Left colon (tissue), 2 donors: ENCODE measurements around the gene LPP. TPM values are rescaled to one million over a fixed set of nuclear protein-coding genes. Genes with fewer than 3 reads are reported as not detected.

Experiments used
- ATAC-seq: fragments of 200-7000 bp; cut with Tn5 transposase; one replicate; pipeline ENCODE4 v1.9.1; 2020; ENCODE audit warnings: mild to moderate bottlenecking, moderate library complexity
- DNase-seq, 2 donors: peaks; one replicate each; pipeline ENCODE4 v3.0.0-alpha.2; 2020
- intact Hi-C, 2 donors: fragments of 100-400 bp; cut with DNase I in 1 of 2; cut with micrococcal nuclease in 1 of 2; formaldehyde crosslinking; loops; one replicate each; pipeline versions ENCODE4 v1.11.2 to v1.14.0; 2022; cut with DNase I, micrococcal nuclease
- total RNA-seq, 2 donors: library from RNA; stranded (reverse); fragmentation: NEBNext Ultra II Directional; extraction: Animal tissue kit (Norgen Biotek cat#: 25700); gene quantifications; one replicate each; pipeline ENCODE4 v1.2.1, GENCODE V29; 2021
- donor health status: DM: no; HTN: no; CAD: no.
- donor health status: DM: yes; HTN: yes; CAD: no.

LPP gene
- total RNA-seq, 2 donors from 2014 or later: 228 to 258 TPM

DNA sequence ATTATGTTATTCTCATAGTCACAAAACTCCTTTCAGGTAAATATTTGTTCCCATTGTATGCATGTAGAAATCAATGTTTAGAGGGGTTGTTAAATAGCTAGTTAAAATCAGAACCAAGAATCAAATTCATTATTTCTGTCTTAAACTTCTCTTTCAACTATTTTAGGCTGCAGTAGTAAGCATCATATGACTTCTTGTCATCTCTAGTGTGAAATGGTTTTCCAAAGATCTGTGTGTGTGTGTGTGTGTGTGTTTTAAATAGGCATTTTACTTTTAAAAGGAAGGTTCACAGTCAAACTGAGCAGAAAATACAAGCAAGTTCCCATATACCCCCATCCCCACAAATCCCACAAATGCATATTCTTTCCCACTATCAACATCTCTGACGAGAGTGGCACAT is 506.5 kb downstream of the LPP start:
- DNase-seq (no peak), ATAC-seq (no peak)
- intact Hi-C loops: no loop called here

DNA sequence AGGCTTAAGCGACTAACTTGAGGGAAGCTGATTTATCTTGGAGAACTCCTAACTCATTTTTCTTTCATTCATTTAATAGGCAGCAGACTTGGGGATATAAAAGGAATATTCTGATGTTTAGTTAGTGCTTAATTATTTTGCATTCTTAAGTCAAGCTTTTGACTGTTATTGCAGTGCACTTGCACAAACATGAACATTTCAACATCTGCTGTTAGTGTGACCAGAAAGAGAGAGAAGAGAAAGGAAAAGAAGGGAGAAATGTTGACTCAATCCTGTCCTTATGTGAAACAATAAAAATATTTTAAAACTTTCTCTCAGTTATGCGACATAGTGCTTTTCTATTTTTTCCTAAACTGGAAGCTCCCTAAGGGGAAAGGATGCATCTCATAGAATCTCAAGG is 507.8 kb downstream of the LPP start:
- DNase-seq (no peak), ATAC-seq (no peak)
- intact Hi-C loops: no loop called here

DNA sequence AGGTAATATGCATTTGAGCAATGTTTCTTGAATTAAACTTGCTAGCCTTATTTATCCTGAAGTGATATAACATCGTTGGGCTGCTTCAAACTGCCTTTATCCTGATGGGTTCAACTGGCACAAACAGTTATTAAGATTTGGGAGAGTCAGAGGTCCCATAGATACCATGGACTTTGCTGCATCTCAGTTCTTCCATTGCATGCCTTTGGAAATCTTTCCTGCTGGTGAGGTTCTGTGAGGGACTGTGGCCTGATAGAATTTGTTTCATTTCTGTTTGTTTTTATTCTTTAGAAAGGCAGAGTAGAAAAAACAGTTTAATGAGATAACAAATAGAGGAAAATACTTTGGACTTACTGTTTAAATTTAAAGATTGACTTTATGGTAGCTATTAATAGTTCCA is 508.3 kb downstream of the LPP start:
- ATAC-seq (no peak), DNase-seq (no peak)
- intact Hi-C loops: no loop called here

DNA sequence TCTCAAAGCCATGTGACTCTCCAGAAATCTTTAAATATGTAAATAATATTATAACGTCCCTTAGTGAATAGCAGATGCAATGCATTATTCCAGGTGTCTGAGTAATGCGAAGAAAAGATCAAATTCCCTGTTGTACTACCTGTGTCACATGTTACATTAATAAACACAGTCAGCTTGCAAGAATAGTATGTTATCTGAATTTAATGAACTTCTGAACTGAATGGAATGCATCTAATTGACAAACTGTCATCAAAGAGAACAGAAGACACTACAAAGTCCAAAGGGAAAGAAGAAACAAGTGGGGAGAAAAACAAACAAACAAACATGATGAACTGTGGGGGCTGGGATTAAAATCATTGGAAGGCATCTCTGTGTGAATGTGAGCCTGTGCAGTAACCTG is 508.8 kb downstream of the LPP start:
- intact Hi-C loops: no loop called here
- no peak for ATAC-seq
- no peak for DNase-seq

DNA sequence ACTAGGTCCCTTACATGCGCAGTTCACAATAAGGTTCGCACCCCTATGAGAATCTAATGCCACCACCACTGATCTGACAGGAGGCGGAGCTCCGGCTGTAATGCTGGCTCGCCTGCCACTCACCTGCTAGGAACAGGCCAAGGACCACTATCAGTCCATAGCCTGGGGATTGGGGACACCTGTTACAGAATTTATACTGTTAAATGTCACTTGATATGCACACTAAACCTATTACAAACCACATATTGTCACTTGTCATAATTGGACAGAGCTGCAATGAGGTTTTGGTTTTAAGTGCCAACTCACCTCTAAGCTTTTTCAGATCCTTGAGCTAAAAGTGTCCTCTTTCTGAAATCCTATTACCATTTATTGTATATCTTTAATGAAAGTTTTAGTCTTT is 509.9 kb downstream of the LPP start:
- no peak for ATAC-seq

DNA sequence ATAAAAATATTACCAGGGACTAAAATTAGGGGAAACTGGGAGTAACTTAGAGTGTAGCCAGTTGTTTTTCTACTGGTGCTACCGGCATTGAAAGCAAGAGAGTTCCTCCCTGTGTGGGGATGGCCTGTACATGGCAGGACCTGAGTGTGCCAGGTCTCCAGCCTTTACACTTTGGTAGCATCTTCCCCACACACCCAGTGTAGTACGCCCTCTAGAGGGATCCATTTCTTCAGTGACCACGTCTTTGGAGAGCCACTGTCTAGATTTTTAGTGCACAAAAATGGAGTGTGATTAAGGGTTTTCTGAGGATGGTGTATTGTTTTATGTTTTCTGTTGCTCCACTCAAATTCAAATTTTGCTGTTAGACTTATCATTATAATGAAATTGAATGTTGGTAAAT is 510.8 kb downstream of the LPP start:
- DNase-seq: no peak
- intact Hi-C loops: no loop called here
- peak; percentile 72 for ATAC-seq

More for the DNA sequence above, 509.9 kb downstream of the LPP start:
- no peak for DNase-seq
- intact Hi-C loops: no loop called here

DNA sequence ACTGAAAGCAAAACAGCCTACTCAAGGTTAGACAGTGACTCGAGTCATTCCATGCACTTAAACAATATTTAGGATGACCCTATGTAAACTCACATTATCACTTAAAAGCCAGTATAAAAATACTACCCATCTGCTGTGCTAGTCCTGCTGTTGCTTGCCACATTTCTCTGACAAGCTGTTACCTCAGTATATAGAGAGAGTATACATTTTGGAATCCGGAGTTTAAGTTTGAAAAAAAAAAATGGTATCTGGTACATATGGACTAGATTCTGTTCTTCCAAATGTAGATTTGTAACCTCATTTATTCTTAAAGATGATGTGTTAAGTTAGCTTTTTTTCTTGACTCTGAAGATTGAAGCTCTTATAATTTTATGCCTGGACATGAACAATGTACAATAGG is 514.0 kb downstream of the LPP start:
- DNase-seq (no peak), ATAC-seq (no peak)
- intact Hi-C loops: no loop called here

DNA sequence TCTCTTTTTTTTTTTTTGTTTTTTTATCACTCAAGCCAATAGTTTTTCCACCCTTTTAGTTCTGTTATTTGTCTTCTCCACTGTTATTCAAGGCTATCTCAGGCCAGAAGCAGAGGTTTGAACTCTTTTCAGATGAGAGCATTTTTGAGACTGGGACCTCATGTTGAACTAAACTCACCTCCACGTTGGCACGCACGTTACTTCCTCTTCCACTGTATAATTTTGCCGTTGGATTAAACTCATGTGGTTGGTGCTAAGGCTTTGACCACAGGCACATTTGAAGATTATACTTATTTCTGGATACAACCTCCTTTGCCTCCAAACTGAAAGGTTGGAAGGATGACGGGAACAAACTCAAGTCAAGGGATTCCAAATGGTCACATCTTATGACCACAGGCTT is 516.5 kb downstream of the LPP start:
- ATAC-seq: no peak

DNA sequence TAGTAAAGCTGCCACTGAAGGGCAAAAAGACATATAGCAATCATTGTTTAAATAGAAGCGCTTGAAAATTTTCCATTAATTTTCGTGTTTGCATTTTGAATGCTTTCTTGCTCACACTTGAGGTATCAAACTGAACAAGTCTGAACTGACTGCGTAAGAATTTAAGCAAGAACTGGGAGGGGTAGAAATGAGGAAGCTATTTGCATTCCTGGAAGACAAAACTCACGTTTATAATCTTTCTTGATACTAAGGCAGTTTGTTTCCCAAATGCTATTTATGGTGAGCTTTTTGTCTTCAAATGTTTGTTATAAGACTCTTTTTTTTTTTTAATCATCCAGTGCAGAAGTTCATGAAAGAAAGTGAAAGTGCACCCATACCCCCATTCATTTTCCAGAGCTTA is 518.0 kb downstream of the LPP start:
- ATAC-seq (no peak), DNase-seq (no peak)
- intact Hi-C loops: no loop called here

More for the DNA sequence above, 516.5 kb downstream of the LPP start:
- intact Hi-C loops: no loop called here
- no peak for DNase-seq

DNA sequence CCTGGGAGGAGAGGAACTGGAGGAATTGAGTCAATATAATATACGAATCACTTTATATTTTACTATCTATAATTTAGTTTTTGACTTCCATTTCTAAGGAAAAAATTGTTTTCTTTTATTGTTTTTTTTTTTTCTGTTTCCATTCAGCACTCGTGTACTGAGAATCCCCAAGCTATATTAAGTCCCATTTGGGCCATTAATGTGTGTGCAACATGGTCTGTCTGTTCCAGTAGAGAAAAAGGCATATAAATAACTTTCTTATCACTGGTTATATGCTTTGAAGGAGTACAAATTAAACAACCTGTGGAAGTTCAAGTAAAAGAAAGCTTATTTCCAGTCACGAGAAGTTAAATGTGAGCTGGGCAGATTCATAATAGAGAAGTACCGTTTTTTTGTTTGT is 518.9 kb downstream of the LPP start:
- no peak for DNase-seq
- intact Hi-C loops: no loop called here
- ATAC-seq: no peak

DNA sequence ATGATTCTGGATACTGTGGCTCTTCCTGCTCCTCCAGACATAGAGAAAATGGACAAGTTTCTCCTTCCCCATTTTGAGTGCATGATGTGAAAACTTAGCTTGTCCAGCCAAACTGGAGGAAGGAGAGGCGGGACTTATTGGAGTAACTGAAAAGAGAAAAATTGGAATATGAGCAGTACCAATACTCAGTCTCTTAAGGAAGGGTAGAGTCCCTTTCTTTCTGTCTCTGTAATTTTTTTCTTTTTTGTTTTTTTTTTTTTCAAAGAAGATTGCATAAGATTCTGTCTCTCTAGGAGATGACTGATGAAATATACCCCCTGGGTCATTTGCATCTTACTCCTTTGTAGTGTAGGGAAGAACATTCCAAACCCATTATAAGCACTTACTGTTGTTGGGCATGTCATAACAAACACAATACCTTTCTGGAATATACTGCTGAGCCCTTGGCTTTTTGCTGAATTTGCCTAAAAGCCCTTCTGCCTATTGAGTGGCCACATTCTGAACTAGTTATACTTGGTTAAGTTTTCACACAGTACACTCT is 519.8 kb downstream of the LPP start:
- DNase-seq (no peak), ATAC-seq (no peak)
- intact Hi-C loops: no loop called here

DNA sequence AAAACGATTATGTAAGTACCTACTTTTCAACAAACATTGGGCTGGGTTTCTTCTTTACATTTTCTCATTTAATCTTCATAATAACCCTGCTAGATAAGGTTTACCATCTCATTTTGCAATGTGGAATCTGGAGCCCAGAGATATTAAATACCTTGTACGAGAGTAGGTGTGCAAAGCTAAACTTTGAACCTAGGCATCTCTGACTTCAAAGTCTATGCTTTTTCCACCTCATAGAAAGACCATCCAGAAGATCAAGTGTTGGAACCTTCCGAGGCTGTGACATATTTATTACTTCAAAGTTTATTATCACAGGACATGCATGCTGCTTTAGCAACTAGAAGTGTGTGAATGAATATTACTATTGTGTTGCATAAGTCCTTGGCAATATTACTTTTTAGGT is 520.6 kb downstream of the LPP start:
- ATAC-seq (no peak), DNase-seq (no peak)
- intact Hi-C loops: no loop called here

DNA sequence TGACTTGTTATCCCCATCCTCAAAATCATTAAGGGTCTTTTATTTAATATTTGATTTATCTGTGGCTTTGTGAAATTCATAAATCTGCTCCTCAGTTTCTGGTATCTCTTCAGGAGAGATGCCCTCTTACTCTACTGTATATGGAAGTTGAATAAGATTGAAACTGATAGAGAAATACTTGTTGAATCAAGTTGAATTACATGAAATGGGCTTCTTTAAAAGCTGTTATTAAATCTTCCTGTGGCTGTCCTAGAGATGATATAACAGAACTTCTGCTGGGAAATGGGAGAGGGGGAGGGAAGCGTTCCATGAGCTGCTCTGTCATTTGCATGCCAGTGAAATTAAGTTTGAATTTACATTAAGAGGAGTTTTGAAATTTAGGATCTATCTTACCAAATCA is 523.4 kb downstream of the LPP start:
- DNase-seq (no peak), ATAC-seq (no peak)
- intact Hi-C loops: no loop called here

DNA sequence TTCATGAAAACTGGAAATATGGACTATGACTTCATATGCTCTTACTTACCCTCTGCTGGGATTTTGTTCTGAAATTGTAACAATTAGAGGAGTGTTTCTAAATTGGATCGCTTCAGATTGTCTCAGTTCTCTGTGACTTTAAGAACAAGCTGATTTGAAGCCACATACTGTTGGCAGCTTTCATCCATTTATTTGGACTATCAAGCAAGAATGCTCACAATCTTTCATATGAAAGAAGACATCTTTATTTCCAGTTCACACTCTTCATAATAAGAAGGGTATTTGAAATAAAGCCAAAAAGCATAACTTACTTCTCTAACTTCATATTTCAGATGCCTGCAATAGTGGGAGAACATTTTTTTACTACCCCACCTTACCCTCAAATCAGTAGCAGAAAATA is 526.2 kb downstream of the LPP start:
- intact Hi-C loops: no loop called here
- DNase-seq: no peak
- ATAC-seq: no peak

DNA sequence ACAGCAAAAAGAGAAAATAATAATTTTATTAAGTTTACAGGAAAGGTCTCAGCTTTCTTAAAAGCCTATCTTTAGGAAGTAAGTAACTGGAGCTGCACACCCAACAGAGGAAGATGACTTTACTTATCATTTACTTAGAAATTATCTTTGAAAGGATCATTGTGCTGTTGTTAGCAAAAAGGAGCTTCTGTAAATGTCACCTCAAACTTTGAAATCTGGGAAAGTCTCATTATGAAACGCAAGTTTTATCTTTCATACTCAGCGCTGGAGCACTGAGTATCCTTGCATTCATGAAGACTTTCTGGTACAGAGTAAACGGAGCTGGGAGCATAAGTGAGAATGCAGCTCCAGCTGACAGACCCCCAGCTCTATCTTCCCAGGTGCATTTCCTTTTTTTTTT is 526.6 kb downstream of the LPP start:
- DNase-seq (no peak), ATAC-seq (no peak)
- intact Hi-C loops: no loop called here

DNA sequence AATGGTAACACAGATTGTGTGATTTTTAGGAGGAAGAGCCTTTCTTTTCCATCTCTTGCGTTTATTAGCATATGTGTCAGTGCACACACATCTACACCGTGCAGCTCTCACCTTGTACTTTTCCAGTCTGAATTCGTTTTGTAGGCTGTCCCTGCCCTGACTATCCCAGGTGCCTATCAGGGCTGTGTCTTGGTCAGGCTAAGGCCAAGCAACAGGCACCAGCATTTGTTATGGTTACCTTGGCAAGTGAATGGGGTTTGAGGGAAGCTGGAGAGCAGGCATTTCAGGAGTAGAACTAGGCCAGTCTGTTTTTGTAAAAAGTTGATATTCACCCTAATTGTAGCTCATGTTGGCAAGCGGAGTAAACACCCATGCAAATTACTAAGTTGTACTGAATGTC is 528.4 kb downstream of the LPP start:
- DNase-seq (no peak), ATAC-seq (no peak)
- intact Hi-C loops: no loop called here

DNA sequence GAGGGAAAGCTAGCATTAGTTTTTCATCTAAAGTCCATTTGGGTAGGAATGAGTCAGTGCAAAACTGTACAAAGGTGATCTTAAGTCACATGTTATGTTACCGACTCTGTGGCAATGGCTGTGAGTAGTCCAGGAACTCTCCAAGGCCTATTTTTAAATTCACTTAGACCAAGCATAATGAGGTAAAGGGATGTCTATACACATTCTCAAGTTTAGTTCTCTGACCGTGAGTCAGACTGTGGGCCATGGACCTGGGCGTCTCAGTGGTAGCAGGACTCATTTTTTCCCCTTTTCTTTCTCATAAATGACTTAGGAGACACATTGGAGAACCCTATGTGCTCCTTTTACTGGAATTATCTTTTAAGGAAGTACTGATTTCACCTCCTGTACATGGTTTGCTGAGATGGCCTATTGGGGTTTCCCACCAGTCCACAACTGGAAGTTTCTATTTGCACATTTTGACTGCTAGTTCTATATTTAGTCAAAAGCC is 529.1 kb downstream of the LPP start:
- DNase-seq (no peak), ATAC-seq (peak; percentile 66)
- intact Hi-C loops: no loop called here

DNA sequence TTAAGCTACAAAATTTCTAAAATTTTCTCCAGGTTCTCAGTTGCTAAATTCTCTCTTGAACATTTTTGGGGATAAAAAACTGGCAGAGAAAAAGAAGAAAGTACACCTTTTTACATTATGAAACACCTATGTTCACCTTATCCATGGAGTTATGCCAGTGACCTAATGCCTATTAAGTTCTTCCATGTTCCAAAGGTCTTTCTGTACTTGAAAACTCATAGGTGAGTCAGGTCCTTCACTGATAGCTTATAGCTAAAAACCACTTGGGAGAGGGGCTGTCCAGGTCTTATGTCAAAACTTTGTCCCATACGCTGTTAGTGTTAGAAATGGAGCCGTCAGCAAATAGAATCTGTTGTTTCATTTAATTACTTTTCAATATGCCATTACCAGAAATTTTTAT is 530.3 kb downstream of the LPP start:
- intact Hi-C loops: no loop called here
- peak; percentile 38 for ATAC-seq
- DNase-seq: no peak

DNA sequence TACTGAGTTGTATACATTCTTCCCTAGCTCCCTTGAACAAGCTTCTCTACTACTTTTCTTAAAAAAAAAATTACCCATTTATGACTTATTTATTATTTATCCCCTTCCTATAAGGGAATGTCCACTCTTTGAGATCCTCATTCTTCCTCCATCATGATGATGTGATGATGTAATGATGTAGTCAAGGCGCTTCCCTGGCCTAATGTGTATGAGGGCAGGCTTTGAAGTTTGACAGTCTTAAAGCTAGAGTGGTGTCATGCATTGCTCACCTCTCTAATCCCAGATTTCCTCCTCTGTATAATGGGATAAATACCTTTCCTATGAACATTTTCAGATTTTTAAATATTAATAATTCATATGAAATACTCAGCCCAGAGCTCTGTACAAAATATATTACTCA is 531.8 kb downstream of the LPP start:
- no peak for ATAC-seq
- DNase-seq: no peak
- intact Hi-C loops: no loop called here

DNA sequence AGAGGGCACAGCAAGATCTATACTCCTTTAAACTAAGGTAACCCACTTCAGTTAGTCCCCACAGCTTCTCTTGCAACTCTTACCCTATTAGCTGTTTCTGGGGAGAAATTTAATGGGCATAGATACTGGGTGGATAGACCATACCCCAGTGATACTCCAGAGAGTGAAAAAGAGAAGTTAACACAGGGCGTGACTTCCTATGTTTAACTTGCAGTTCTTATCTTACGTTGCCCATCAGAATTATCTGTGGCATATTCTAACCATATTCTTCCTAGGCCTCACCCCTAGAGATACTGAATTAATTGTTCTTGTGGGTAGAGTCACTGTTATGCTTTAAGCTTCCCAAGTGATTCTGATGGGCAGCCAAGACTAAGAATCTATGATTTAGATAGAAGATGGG is 532.4 kb downstream of the LPP start:
- ATAC-seq: no peak
- DNase-seq: no peak
- intact Hi-C loops: no loop called here

DNA sequence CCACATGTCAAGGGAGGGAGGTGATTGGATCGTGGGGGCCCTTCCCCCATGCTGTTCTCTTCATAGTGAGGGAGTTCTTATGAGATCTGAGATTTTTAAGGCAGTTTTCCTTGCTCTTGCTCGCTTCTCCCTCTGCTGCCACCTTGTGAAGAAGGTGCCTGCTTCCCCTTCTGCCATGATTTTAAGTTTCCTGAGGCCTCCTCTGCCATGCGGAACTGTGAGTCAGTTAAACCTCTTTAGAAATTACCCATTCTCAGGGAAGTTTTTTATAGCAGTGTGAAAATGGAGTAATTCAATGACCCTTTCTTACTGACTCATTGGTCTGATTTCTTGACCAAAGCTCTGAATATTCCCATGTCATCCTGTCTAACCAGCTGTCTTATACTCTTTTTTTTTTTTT is 533.4 kb downstream of the LPP start:
- intact Hi-C loops: no loop called here
- ATAC-seq (no peak), DNase-seq (no peak)

DNA sequence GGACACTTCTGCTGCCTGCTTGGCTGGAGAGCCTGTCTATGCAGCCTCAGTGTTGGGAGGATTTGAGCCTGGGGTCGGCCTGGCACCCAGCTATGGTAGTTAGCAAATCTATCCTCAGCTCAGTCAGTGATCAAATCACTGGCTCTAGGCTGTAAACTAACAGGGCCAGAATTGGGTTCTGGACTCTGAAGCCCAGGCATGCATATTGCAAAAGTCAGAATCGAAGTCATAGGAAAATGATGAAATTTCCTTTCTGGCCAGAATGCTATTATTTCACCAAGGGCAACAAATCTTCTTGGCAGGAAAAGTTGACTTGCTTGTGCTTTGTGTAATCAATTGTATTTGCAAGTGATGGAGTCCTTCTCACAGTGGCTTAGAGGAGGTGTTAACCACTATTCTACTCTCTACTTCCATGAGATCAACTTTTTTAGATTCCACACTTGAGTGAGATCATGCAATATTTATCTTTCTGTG is 535.2 kb downstream of the LPP start:
- DNase-seq (no peak), ATAC-seq (no peak)
- intact Hi-C loops: no loop called here
